ENCODE results near the gene KLHL13. TPM values are rescaled to one million over a fixed set of nuclear protein-coding genes. Genes with fewer than 3 reads are reported as not detected.
A peak's percentile ranks its signal among the peaks of the same experiment; 100 is the strongest.

The KLHL13 gene
- polyA plus RNA-seq, 3 donors: 68.2 to 86.9 (median 80.8) TPM

GRCh38 chrX:118117741-118118140 is 1.1 kb upstream of the KLHL13 start:
- DNase-seq (ENCODE audit: extremely low read depth in 1 of 11, low read depth in 9 of 11, low spot score in 4 of 11): no peak

- peak in 2 of 11 donors; percentile 15 to 22 for DNase-seq (ENCODE audit: extremely low read depth in 1 of 11, low read depth in 9 of 11, low spot score in 4 of 11)
Measured at GRCh38 chrX:118115953-118116712, 477 bp downstream of the KLHL13 start.

GRCh38 chrX:118114971-118115370 is 1.6 kb downstream of the KLHL13 start:
- DNase-seq (ENCODE audit: extremely low read depth in 1 of 11, low read depth in 9 of 11, low spot score in 4 of 11): no peak

GRCh38 chrX:118109065-118109464 is 7.5 kb downstream of the KLHL13 start:
- DNase-seq (ENCODE audit: extremely low read depth in 1 of 11, low read depth in 9 of 11, low spot score in 4 of 11): no peak

GRCh38 chrX:118108304-118108703 is 8.3 kb downstream of the KLHL13 start:
- DNase-seq (ENCODE audit: extremely low read depth in 1 of 11, low read depth in 9 of 11, low spot score in 4 of 11): no peak

- no peak for DNase-seq (ENCODE audit: extremely low read depth in 1 of 11, low read depth in 9 of 11, low spot score in 4 of 11)
Measured at GRCh38 chrX:118100091-118100490, 16.5 kb downstream of the KLHL13 start.

GRCh38 chrX:118088084-118088483 is 28.5 kb downstream of the KLHL13 start:
- no peak for DNase-seq (ENCODE audit: extremely low read depth in 1 of 11, low read depth in 9 of 11, low spot score in 4 of 11)

- no peak for DNase-seq (ENCODE audit: extremely low read depth in 1 of 11, low read depth in 9 of 11, low spot score in 4 of 11)
Measured at GRCh38 chrX:118074196-118074595, 42.4 kb downstream of the KLHL13 start.

GRCh38 chrX:118066867-118067515 is 49.6 kb downstream of the KLHL13 start:
- DNase-seq (ENCODE audit: extremely low read depth in 1 of 11, low read depth in 9 of 11, low spot score in 4 of 11): no peak

GRCh38 chrX:118062817-118063615 is 53.6 kb downstream of the KLHL13 start:
- no peak for DNase-seq (ENCODE audit: extremely low read depth in 1 of 11, low read depth in 9 of 11, low spot score in 4 of 11)

- DNase-seq (ENCODE audit: extremely low read depth in 1 of 11, low read depth in 9 of 11, low spot score in 4 of 11): no peak
Measured at GRCh38 chrX:118062048-118062789, 54.4 kb downstream of the KLHL13 start.

GRCh38 chrX:118058924-118059323 is 57.7 kb downstream of the KLHL13 start:
- no peak for DNase-seq (ENCODE audit: extremely low read depth in 1 of 11, low read depth in 9 of 11, low spot score in 4 of 11)

GRCh38 chrX:118056870-118057269 is 59.7 kb downstream of the KLHL13 start:
- no peak for DNase-seq (ENCODE audit: extremely low read depth in 1 of 11, low read depth in 9 of 11, low spot score in 4 of 11)

- no peak for DNase-seq (ENCODE audit: extremely low read depth in 1 of 11, low read depth in 9 of 11, low spot score in 4 of 11)
Measured at GRCh38 chrX:118049713-118050112, 66.9 kb downstream of the KLHL13 start.

GRCh38 chrX:118047446-118048186 is 69.0 kb downstream of the KLHL13 start:
- no peak for DNase-seq (ENCODE audit: extremely low read depth in 1 of 11, low read depth in 9 of 11, low spot score in 4 of 11)

- DNase-seq (ENCODE audit: extremely low read depth in 1 of 11, low read depth in 9 of 11, low spot score in 4 of 11): no peak
Measured at GRCh38 chrX:118039591-118039990, 77.0 kb downstream of the KLHL13 start.

GRCh38 chrX:118038614-118039365 is 77.8 kb downstream of the KLHL13 start:
- DNase-seq (ENCODE audit: extremely low read depth in 1 of 11, low read depth in 9 of 11, low spot score in 4 of 11): no peak

GRCh38 chrX:118026631-118027030 is 90.0 kb downstream of the KLHL13 start:
- DNase-seq (ENCODE audit: extremely low read depth in 1 of 11, low read depth in 9 of 11, low spot score in 4 of 11): no peak

All from renal cortex interstitium (tissue), 11 donors.